GM19395 (cell line): ENCODE results near the gene RHBDL2.
"Not testable (repeated sequence)": the region's sequence is repeated elsewhere in the genome, so short reads cannot be mapped to it uniquely, and the experiment has no call there.

Experiments used
- ATAC-seq: cut with Tn5 transposase; IDR thresholded peaks from one replicate; pipeline ENCODE4 v1.9.1; 2021; ENCODE audit warnings: mild to moderate bottlenecking, moderate library complexity; ENCODE audit not compliant: unreplicated experiment

Gene RHBDL2

GRCh38 chr1:38941527-38942019 is at the start of gene RHBDL2:
Gene RHBDL2, minus strand, starts transcription at chr1:38941830. Its CDS starts 22,618 bp downstream, at chr1:38919212.
- no peak for ATAC-seq

- ATAC-seq = peak; percentile 95
Measured at GRCh38 chr1:38990738-38991637, 49.4 kb upstream of the RHBDL2 start, which contains the start of gene AKIRIN1. Gene AKIRIN1, plus strand, starts transcription at chr1:38991276. Its CDS starts 105 bp downstream, at chr1:38991381.

GRCh38 chr1:38990386-38990737 is 48.7 kb upstream of the RHBDL2 start:
- no peak for ATAC-seq

GRCh38 chr1:38989979-38990378 is 48.3 kb upstream of the RHBDL2 start:
- ATAC-seq = no peak

GRCh38 chr1:38979380-38979779 is 37.8 kb upstream of the RHBDL2 start:
- ATAC-seq = not testable (repeated sequence)

- not testable (repeated sequence) for ATAC-seq
Measured at GRCh38 chr1:38978245-38978542, 36.6 kb upstream of the RHBDL2 start.

- ATAC-seq = not testable (repeated sequence)
Measured at GRCh38 chr1:38977399-38978244, 36.0 kb upstream of the RHBDL2 start.

GRCh38 chr1:38973659-38974437 is 32.2 kb upstream of the RHBDL2 start:
- no peak for ATAC-seq

- ATAC-seq = not testable (repeated sequence)
Measured at GRCh38 chr1:38973145-38973544, 31.5 kb upstream of the RHBDL2 start.

GRCh38 chr1:38964140-38964548 is 22.5 kb upstream of the RHBDL2 start:
- no peak for ATAC-seq

GRCh38 chr1:38962560-38962959 is 20.9 kb upstream of the RHBDL2 start:
- no peak for ATAC-seq

GRCh38 chr1:38962113-38962512 is 20.5 kb upstream of the RHBDL2 start:
- no peak for ATAC-seq

GRCh38 chr1:38958967-38959366 is 17.3 kb upstream of the RHBDL2 start:
- no peak for ATAC-seq

- no peak for ATAC-seq
Measured at GRCh38 chr1:38953433-38953860, 11.8 kb upstream of the RHBDL2 start.

GRCh38 chr1:38950553-38950952 is 8.9 kb upstream of the RHBDL2 start:
- ATAC-seq = no peak

GRCh38 chr1:38944547-38944946 is 2.9 kb upstream of the RHBDL2 start:
- no peak for ATAC-seq

GRCh38 chr1:38942664-38943428 is 1.2 kb upstream of the RHBDL2 start:
- no peak for ATAC-seq

GRCh38 chr1:38941093-38941492 is 537 bp downstream of the RHBDL2 start:
- no peak for ATAC-seq

- no peak for ATAC-seq
Measured at GRCh38 chr1:38940339-38941047, 1.1 kb downstream of the RHBDL2 start.
